NT2/D1 (cell line): Measurements from ENCODE around the gene HIF1AN.

Source experiments
- DNase-seq: peaks from one replicate; pipeline ENCODE4 v3.0.0-alpha.2; 2011; ENCODE audit warnings: low read depth, low spot score
- H3K27me3 ChIP-seq: 2 replicates; pipeline ENCODE4 v1.6.0; 2011; ENCODE audit warnings: mild to moderate bottlenecking; ENCODE audit not compliant: insufficient read length, insufficient read depth
- H3K36me3 ChIP-seq: 2 replicates; pipeline ENCODE4 v1.6.1; 2011; ENCODE audit warnings: mild to moderate bottlenecking, low read length, mixed read lengths; ENCODE audit not compliant: insufficient read depth, insufficient read length
- H3K4me1 ChIP-seq: 2 replicates; pipeline ENCODE4 v1.5.1; 2011; ENCODE audit not compliant: insufficient read depth, insufficient read length
- H3K4me3 ChIP-seq: 2 replicates; pipeline ENCODE4 v1.5.1; 2011; ENCODE audit warnings: low read depth; ENCODE audit not compliant: insufficient read length
- H3K9ac ChIP-seq: 2 replicates; pipeline ENCODE4 v1.6.0; 2011; ENCODE audit warnings: low read depth; ENCODE audit not compliant: insufficient read length
- H3K9me3 ChIP-seq: 2 replicates; pipeline ENCODE4 v1.5.1; 2011; ENCODE audit warnings: mild to moderate bottlenecking, low read length; ENCODE audit not compliant: insufficient read depth
- SUZ12 ChIP-seq: IDR thresholded peaks from 2 replicates; pipeline ENCODE4 v1.6.1; 2011; ENCODE audit not compliant: insufficient read length, insufficient read depth; ENCODE audit errors: extremely low read depth
- YY1 ChIP-seq: IDR thresholded peaks from 2 replicates; pipeline ENCODE4 v1.6.1; 2011; ENCODE audit not compliant: insufficient read length, insufficient read depth
- ZNF274 ChIP-seq: IDR thresholded peaks from 2 replicates; pipeline ENCODE4 v1.6.1; 2011; ENCODE audit warnings: mild to moderate bottlenecking, low read depth, low read length

The HIF1AN gene

DNA sequence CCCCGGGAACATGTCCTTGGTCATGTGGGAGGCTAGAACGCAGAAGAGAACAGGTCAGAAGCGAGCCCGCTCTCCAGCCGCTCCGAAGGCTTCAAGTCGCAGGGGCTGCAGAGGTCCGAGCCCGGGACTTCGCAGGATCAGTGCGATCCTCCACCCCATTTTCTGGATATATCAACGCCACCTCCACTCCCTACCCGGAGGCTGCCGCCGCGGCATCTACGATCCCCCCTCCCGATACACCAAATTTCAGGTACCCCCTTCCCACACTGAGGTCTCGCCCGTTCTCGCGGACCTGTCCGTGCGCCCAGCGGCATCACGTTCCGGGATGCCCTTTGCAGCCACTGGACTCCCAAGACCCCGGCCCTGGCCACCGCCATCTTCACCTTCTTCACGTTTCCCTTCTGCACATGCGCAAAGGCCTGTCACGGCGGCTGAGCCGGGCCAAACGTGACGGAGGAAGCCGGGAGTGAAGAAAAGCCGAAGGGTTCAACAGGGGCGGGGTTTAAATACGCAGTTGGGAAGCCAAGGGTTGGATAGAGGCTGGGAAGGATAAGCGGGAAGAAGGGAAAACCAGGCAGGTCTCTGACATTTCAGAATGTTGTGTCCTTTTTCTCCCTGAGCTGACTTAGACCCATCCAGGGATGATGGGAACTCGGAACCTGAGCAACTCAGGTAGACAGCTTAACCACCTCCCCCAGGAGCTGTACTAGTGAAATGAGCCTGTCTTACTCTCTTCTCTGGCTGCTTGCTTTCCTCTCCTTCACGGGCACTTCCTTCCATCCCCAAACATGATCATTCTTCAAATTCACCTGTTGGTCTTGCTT is 6.1 kb upstream of the HIF1AN start, which contains the start of gene NDUFB8:
NDUFB8 (minus strand) TSS at position 397 of the 824 bp plus-strand sequence; CDS start at position 377, 20 bp downstream.
- TF ChIP-seq ZNF274: no peak
- no peak for TF ChIP-seq SUZ12
- no peak for TF ChIP-seq YY1
- Histone ChIP-seq H3K36me3 (peaks cover 34% of the 10 kb centered on the region), H3K27me3 (no peaks in the 10 kb centered on the region), H3K9ac (peak within 1 kb of the TSS; percentile 90), H3K4me1 (no peaks in the 10 kb centered on the region), H3K4me3 (peak within 1 kb of the TSS; percentile 73), H3K9me3 (no peaks in the 10 kb centered on the region)
- DNase-seq: peak; percentile 71

DNA sequence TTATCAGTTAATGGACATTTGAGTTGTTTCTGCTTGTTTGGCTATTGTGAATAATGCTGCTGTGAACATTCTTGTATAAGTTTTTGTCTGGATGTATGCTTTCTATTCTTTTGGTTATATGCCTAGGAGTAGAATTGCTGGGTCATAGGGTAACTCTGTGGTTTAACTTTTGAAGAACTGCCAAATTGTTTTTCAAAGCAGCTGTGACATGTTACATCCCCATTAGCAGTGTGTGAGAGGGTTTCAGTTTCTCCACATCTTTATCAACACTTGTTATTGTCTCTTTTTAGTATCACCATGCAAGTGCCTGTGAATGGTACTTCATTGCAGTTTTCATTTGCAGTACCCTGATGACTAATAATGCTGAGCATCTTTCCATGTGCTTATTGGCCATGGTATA is 4.0 kb upstream of the HIF1AN start:
- TF ChIP-seq SUZ12 (no peak), ZNF274 (no peak), YY1 (no peak)
- Histone ChIP-seq H3K9me3 (no peaks in the 10 kb centered on the region), H3K4me1 (no peaks in the 10 kb centered on the region), H3K27me3 (no peaks in the 10 kb centered on the region), H3K36me3 (peaks cover 15% of the 10 kb centered on the region), H3K4me3 (no peak overlapping the region), H3K9ac (no peak overlapping the region)
- DNase-seq: no peak

DNA sequence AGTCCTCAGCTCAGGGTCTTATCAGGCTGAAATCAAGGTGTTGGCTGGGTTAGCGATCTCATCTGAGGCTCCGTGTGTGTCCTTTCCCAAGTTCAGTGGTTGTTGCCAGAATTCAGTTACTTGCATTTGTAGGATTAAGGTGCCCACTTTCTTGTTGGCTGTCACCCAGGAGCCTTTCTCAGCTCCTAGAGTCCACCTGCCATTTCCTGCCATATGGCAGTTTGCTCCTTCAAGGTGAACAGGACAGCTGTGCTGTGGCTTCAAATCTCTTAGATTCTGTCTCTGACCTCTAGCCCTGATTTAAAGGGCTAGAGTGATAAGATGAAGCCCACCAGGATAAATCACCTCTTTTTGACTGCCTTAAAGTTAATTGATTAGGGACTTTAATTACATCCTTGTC is 1.0 kb upstream of the HIF1AN start:
- no peak overlapping the region for H3K4me3 ChIP-seq
- no peak for DNase-seq
- no peaks in the 10 kb centered on the region for H3K4me1 ChIP-seq
- H3K9me3 ChIP-seq: no peaks in the 10 kb centered on the region
- no peaks in the 10 kb centered on the region for H3K27me3 ChIP-seq
- H3K36me3 ChIP-seq: peaks cover 21% of the 10 kb centered on the region
- no peak overlapping the region for H3K9ac ChIP-seq
- no peak for TF ChIP-seq YY1

DNA sequence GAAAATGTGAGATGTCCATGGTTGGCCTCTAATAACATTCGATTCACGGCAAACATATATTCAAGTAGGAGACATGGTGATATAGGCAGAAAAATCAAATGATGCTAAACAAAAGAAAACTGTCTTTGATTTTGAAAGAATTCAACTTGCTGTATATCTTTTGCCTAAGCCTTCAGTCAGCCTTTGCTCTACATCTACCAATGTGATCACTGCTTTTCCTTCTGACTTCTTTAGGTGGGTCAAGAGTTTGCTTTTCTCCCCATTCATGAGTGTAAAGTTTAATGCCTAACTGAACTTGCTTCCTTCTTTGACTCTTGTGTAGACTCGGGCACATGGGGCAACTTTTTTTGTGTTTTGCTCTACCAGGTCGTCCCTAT is 417 bp upstream of the HIF1AN start:
- TF ChIP-seq SUZ12: no peak
- TF ChIP-seq YY1: no peak
- TF ChIP-seq ZNF274: no peak
- Histone ChIP-seq H3K9ac (no peak overlapping the region), H3K4me1 (no peaks in the 10 kb centered on the region), H3K27me3 (no peaks in the 10 kb centered on the region), H3K4me3 (no peak overlapping the region), H3K36me3 (peaks cover 27% of the 10 kb centered on the region), H3K9me3 (no peaks in the 10 kb centered on the region)
- no peak for DNase-seq

- no peak overlapping the region for H3K9ac ChIP-seq
- peaks cover 44% of the 10 kb centered on the region for H3K36me3 ChIP-seq
- no peak for DNase-seq
- TF ChIP-seq YY1 (no peak), ZNF274 (no peak), SUZ12 (no peak)
- H3K27me3 ChIP-seq: no peaks in the 10 kb centered on the region
- no peaks in the 10 kb centered on the region for H3K4me1 ChIP-seq
- H3K9me3 ChIP-seq: no peaks in the 10 kb centered on the region
- H3K4me3 ChIP-seq: no peak overlapping the region
Measured at GRCh38 chr10:100537475-100537874, 1.7 kb downstream of the HIF1AN start.

- Histone ChIP-seq H3K9ac (no peak overlapping the region), H3K36me3 (peaks cover 86% of the 10 kb centered on the region), H3K27me3 (no peaks in the 10 kb centered on the region), H3K4me3 (no peak overlapping the region), H3K9me3 (no peaks in the 10 kb centered on the region), H3K4me1 (no peaks in the 10 kb centered on the region)
- TF ChIP-seq YY1: no peak
- no peak for TF ChIP-seq SUZ12
- no peak for TF ChIP-seq ZNF274
- no peak for DNase-seq
Measured at GRCh38 chr10:100544950-100545349, 9.2 kb downstream of the HIF1AN start.

DNA sequence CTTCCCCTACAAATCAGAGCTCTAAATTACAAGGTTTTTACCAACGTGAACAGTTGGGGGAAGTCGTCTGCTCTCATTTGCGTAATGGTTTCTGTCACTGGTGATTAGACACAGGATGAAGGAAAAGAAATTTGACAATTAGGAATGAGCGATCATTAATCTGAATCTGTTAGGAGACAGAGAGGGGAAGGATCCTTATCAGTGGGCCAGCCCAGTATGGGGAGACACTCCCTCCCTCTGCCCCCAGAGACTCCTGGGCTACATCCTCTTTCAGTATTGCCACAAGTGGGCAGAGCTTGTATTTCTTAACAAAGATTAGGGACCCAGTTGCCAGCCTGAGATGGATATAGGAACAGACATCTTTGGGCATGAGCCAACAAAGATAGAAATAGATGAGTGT is 15.5 kb downstream of the HIF1AN start:
- Histone ChIP-seq H3K4me3 (no peak overlapping the region), H3K36me3 (peaks cover 46% of the 10 kb centered on the region), H3K9ac (no peak overlapping the region), H3K4me1 (no peaks in the 10 kb centered on the region), H3K9me3 (no peaks in the 10 kb centered on the region), H3K27me3 (no peaks in the 10 kb centered on the region)
- no peak for DNase-seq
- TF ChIP-seq YY1 (no peak), SUZ12 (no peak), ZNF274 (no peak)

- H3K36me3 ChIP-seq: peaks cover 46% of the 10 kb centered on the region
- no peak for TF ChIP-seq ZNF274
- no peak for TF ChIP-seq SUZ12
- no peak for TF ChIP-seq YY1
- no peaks in the 10 kb centered on the region for H3K9me3 ChIP-seq
- H3K4me1 ChIP-seq: no peaks in the 10 kb centered on the region
- no peaks in the 10 kb centered on the region for H3K27me3 ChIP-seq
- DNase-seq: no peak
- H3K4me3 ChIP-seq: no peak overlapping the region
- H3K9ac ChIP-seq: no peak overlapping the region
Measured at GRCh38 chr10:100551738-100552137, 16.0 kb downstream of the HIF1AN start.
